HepG2 (cell line): ENCODE data around the gene SEBOX. TPM values are rescaled to one million over a fixed set of nuclear protein-coding genes. Genes with fewer than 3 reads are reported as not detected.

Source experiments
- CBX2 ChIP-seq, 2 experiments: fragments of 200-600 bp in 1 of 2; sonication (generic); formaldehyde crosslinking in 1 of 2; IDR thresholded peaks; 2 replicates each; pipeline versions ENCODE4 v1.7.0 to v1.8.1; 2018 to 2022; ENCODE audit warnings: low read depth in 2 of 2, low read length in 1 of 2, mild to moderate bottlenecking in 1 of 2, missing genetic modification reagents in 1 of 2
- FOXP4 ChIP-seq: sonication (generic); formaldehyde crosslinking; IDR thresholded peaks from 2 replicates; pipeline ENCODE4 v1.4.0; 2020; ENCODE audit warnings: missing genetic modification reagents
- GLMP ChIP-seq: sonication (generic); formaldehyde crosslinking; IDR thresholded peaks from 2 replicates; pipeline ENCODE4 v1.9.0; 2021; ENCODE audit warnings: missing genetic modification reagents, mild to moderate bottlenecking, borderline replicate concordance
- GMEB2 ChIP-seq: IDR thresholded peaks from 2 replicates; pipeline ENCODE4 v1.6.1; 2016; ENCODE audit warnings: missing biosample characterization, missing genetic modification reagents, low read depth
- HCFC1 ChIP-seq: fragments of 150-350 bp; IDR thresholded peaks from 2 replicates; pipeline ENCODE4 v1.6.1; 2014; ENCODE audit warnings: low read depth, low read length
- HOXA5 ChIP-seq: sonication (generic); formaldehyde crosslinking; IDR thresholded peaks from 2 replicates; pipeline ENCODE4 v1.4.0; 2020; ENCODE audit warnings: missing genetic modification reagents
- ISL2 ChIP-seq: sonication (generic); formaldehyde crosslinking; IDR thresholded peaks from 2 replicates; pipeline ENCODE4 v1.5.0; 2020; ENCODE audit warnings: missing genetic modification reagents
- JUNB ChIP-seq: sonication (generic); formaldehyde crosslinking; IDR thresholded peaks from 2 replicates; pipeline ENCODE4 v1.8.0; 2022; ENCODE audit warnings: missing genetic modification reagents, mild to moderate bottlenecking, borderline replicate concordance
- MED8 ChIP-seq: sonication (generic); formaldehyde crosslinking; IDR thresholded peaks from 2 replicates; pipeline ENCODE4 v1.8.1; 2023; ENCODE audit warnings: mild to moderate bottlenecking, missing genetic modification reagents; ENCODE audit not compliant: insufficient replicate concordance
- NCOA1 ChIP-seq: sonication (generic); formaldehyde crosslinking; IDR thresholded peaks from 2 replicates; pipeline ENCODE4 v1.9.0; 2021; ENCODE audit warnings: missing genetic modification reagents
- NFATC3 ChIP-seq: sonication (generic); formaldehyde crosslinking; IDR thresholded peaks from 2 replicates; pipeline ENCODE4 v1.5.1; 2020; ENCODE audit warnings: mild to moderate bottlenecking, missing genetic modification reagents
- PBX2 ChIP-seq: IDR thresholded peaks from 2 replicates; pipeline ENCODE4 v1.6.1; 2016; ENCODE audit warnings: control low read depth
- PHB2 ChIP-seq: fragments of 450-650 bp; IDR thresholded peaks from 2 replicates; pipeline ENCODE4 v1.6.1; 2018; ENCODE audit not compliant: partially characterized antibody
- PRPF4 ChIP-seq: fragments of 200-400 bp; formaldehyde crosslinking; IDR thresholded peaks from 2 replicates; pipeline ENCODE4 v1.6.1; 2016; ENCODE audit warnings: low read length, low read depth; ENCODE audit not compliant: poor library complexity, severe bottlenecking
- SMC3 ChIP-seq: IDR thresholded peaks from 2 replicates; pipeline ENCODE4 v1.6.1; 2011; ENCODE audit warnings: low read length, improper control_type of control experiment
- TBX3 ChIP-seq: fragments of 450-650 bp; IDR thresholded peaks from 2 replicates; pipeline ENCODE4 v1.6.1; 2017; ENCODE audit warnings: antibody characterized with exemption, mild to moderate bottlenecking, inconsistent platforms, borderline replicate concordance
- YEATS4 ChIP-seq: sonication (generic); formaldehyde crosslinking; IDR thresholded peaks from 2 replicates; pipeline ENCODE4 v1.4.0; 2020; ENCODE audit warnings: missing genetic modification reagents, borderline replicate concordance
- ZBTB21 ChIP-seq: sonication (generic); formaldehyde crosslinking; IDR thresholded peaks from 2 replicates; pipeline ENCODE4 v1.4.0; 2020; ENCODE audit warnings: missing genetic modification reagents
- ZC3H13 ChIP-seq: sonication (generic); formaldehyde crosslinking; IDR thresholded peaks from 2 replicates; pipeline ENCODE4 v1.8.1; 2023; ENCODE audit warnings: mild to moderate bottlenecking, missing genetic modification reagents, moderate library complexity
- ZFP36L2 ChIP-seq: sonication (generic); formaldehyde crosslinking; IDR thresholded peaks from 2 replicates; pipeline ENCODE4 v1.4.0; 2020; ENCODE audit warnings: missing genetic modification reagents
- ZFYVE20 ChIP-seq: sonication (generic); formaldehyde crosslinking; IDR thresholded peaks from 2 replicates; pipeline ENCODE4 v1.8.0; 2023; ENCODE audit warnings: low read depth, mild to moderate bottlenecking, moderate library complexity, missing genetic modification reagents, borderline replicate concordance
- ZNF235 ChIP-seq: sonication (generic); formaldehyde crosslinking; IDR thresholded peaks from 2 replicates; pipeline ENCODE4 v1.8.1; 2023; ENCODE audit warnings: mild to moderate bottlenecking, missing genetic modification reagents, borderline replicate concordance
- ZNF83 ChIP-seq: sonication (generic); formaldehyde crosslinking; IDR thresholded peaks from 2 replicates; pipeline ENCODE4 v1.4.0; 2020; ENCODE audit warnings: missing genetic modification reagents, mild to moderate bottlenecking, borderline replicate concordance
- ZSCAN9 ChIP-seq: IDR thresholded peaks from 2 replicates; pipeline ENCODE4 v1.6.1; 2016; ENCODE audit warnings: borderline replicate concordance
- polyA plus RNA-seq, 8 experiments: library from polyadenylated mRNA; depleted of rRNA in 3 of 8; stranded (reverse) in 7 of 8; unstranded in 1 of 8; fragments of >200 nt; fragmentation: Illumina TruSeq in 4 of 8; extraction: Trizol in 4 of 8; gene quantifications; 2 replicates each; pipeline versions ENCODE4 v1.2.1 to v1.2.3, GENCODE V29; 2011 to 2016; ENCODE audit warnings: low read depth in 4 of 8, missing spikeins in 1 of 8, mixed read lengths in 1 of 8; ENCODE audit not compliant: insufficient read depth in 1 of 8
- total RNA-seq, 5 experiments: library from RNA; depleted of rRNA; stranded (reverse); fragments of >200 nt; fragmentation: Illumina TruSeq; extraction: Trizol; gene quantifications; 2 replicates each; pipeline ENCODE4 v1.2.3, GENCODE V29; 2016; ENCODE audit warnings: low read depth in 1 of 5

The SEBOX gene
- total and polyA plus RNA-seq, 2 of the 13 experiments (the other 11 are each of a cell fraction or from before 2014, with no cell fraction given) = not detected

- TF ChIP-seq NCOA1 (no peak), CBX2 (IDR thresholded peaks at IDR 0.05; ENCODE audit: low read depth, low read length) (no peak), CBX2 (CRISPR knock-in tag; IDR thresholded peaks at IDR 0.05; ENCODE audit: low read depth) (no peak), PRPF4 (no peak), TBX3 (no peak), ZC3H13 (CRISPR knock-in tag) (no peak), ISL2 (CRISPR knock-in tag) (peak; percentile 70), MED8 (CRISPR knock-in tag) (no peak), ZFYVE20 (CRISPR knock-in tag) (no peak), ZNF83 (CRISPR knock-in tag) (peak; percentile 93; the same call in 1 of the 2 replicates), ZBTB21 (CRISPR knock-in tag) (peak; percentile 96), GMEB2 (CRISPR knock-in tag) (no peak), ZFP36L2 (CRISPR knock-in tag) (no peak), PBX2 (CRISPR knock-in tag) (no peak), NFATC3 (CRISPR knock-in tag) (no peak), SMC3 (no peak), FOXP4 (peak; percentile 78), HCFC1 (peak; percentile 97), ZNF235 (CRISPR knock-in tag) (0 out of 2 replicates have a peak, but pooled peaks have one; percentile 22), JUNB (CRISPR knock-in tag) (no peak), PHB2 (no peak), ZSCAN9 (CRISPR knock-in tag) (no peak; the same call in 1 of the 2 replicates), GLMP (CRISPR knock-in tag) (no peak), HOXA5 (CRISPR knock-in tag) (no peak), YEATS4 (CRISPR knock-in tag) (peak; percentile 69; the same call in 1 of the 2 replicates)
Measured at GRCh38 chr17:28335201-28335958, 29.6 kb downstream of the SEBOX start, which contains the start of the genes IFT20 and TNFAIP1 (continued).
